GM19193 (cell line): ENCODE results near the gene IRF2BPL.
A peak's percentile ranks its signal among the peaks of the same experiment; 100 is the strongest.

Experiments
- POLR2A ChIP-seq: IDR thresholded peaks from 4 replicates; pipeline ENCODE4 v1.6.1; 2011; ENCODE audit not compliant: insufficient read depth, insufficient read length; ENCODE audit errors: extremely low read depth

IRF2BPL gene

GRCh38 chr14:77028384-77029231 lies at the start of gene IRF2BPL:
Gene IRF2BPL (minus strand): TSS chr14:77028708. CDS start chr14:77027792, 916 bp downstream.
- TF ChIP-seq POLR2A = peak; percentile 91

DNA sequence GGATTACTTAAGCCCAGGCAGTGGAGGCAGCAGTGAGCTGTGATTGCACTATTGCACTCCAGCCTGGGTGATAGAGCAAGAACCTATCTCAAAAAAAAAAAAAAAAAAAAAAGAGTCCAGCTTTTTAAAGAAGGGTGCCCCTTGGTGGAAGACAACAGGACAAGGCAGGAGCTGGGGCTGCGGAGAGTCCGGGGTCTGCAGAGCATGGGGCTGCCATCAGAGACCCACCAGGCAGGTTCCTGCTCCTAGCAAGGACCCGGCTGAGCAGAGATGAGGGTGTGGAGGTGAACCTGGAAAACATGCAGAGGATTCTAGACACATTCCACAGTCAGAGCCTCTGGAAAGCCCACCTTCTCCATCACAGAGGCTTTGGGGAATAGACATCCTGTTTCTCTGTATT lies 48.5 kb upstream of the IRF2BPL start:
- TF ChIP-seq POLR2A = no peak

- no peak for TF ChIP-seq POLR2A
Observed at GRCh38 chr14:77076113-77076631, 47.7 kb upstream of the IRF2BPL start.

GRCh38 chr14:77074969-77075368 lies 46.5 kb upstream of the IRF2BPL start:
- TF ChIP-seq POLR2A = no peak

- no peak for TF ChIP-seq POLR2A
Observed at GRCh38 chr14:77071938-77072388, 43.5 kb upstream of the IRF2BPL start.

- no peak for TF ChIP-seq POLR2A
Observed at GRCh38 chr14:77069551-77069950, 41.0 kb upstream of the IRF2BPL start.

- no peak for TF ChIP-seq POLR2A
Observed at GRCh38 chr14:77068517-77069200, 40.2 kb upstream of the IRF2BPL start.

DNA sequence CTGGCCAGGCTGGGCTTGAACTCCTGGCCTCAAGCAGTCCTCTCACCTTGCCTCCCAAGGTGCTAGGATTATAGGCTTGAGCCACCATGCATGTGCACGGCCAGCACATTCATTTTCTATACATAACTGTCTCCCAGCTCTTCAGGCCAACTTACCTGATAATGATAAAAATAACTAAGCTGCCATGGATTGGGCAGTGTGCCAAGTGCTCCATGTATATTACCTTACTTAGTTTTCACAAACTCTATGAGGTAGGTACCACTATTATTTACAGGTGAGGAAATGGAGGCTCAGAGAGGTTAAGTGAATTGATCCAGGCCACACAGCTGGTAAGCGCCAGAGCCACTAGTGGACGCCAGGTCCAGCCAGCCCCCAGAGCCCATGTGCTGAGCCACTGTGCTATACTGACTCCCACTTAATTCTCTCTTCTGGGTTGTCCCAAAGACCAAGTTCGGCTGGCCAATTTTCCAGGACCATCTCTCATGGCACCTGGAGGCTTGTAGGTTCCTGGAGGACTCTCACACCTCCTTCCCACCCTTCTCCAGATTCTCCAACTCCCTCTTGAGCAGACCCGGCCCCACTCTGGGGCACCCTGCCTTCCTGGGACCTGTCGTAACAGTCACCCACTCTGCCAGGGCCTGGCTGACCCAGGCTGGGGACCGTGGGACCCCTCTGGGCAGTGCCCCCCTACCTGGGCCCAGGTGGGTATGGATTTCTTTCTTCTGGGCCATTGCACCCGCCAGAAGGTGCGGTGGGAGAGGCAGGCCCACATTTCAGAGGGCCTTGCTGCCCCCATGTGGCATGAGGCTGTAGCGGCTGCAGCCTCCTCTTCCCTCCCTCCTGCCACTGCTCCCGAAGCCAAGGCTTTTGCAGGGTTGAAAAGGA lies 39.4 kb upstream of the IRF2BPL start:
- no peak for TF ChIP-seq POLR2A

GRCh38 chr14:77066578-77067172 lies 38.2 kb upstream of the IRF2BPL start:
- no peak for TF ChIP-seq POLR2A

DNA sequence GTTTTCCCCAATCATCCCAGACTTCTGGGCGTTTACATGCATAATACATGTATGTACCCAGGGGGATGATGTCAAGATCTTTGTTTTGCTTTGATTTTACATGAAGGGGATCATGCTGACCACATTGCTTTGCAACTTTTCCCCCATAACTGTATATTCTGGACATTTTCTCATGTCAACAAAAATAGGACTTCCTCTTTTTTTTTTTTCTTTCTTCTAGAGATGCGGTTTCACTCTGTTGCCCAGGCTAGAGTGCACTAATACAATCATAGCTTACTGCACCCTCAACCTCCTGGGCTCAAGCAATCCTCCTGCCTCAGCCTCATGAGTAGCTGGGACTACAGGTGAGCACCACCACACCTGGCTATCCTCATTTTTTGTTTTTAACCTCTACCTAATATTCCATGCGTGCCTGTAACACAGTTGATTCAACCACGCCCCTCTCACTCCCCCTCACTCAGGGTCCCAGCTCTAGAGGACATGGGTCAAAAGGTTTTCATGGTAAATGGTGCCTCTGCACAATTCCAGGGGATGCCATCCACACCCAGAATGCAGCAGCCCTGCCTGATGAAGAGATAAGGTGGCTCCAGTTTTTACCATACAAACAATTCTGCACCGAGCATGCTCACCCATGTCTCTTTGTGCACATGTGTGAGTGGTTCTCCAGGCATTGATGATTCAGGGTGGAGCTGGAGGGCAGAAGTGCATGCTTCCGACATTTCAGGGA lies 37.5 kb upstream of the IRF2BPL start:
- TF ChIP-seq POLR2A = no peak

DNA sequence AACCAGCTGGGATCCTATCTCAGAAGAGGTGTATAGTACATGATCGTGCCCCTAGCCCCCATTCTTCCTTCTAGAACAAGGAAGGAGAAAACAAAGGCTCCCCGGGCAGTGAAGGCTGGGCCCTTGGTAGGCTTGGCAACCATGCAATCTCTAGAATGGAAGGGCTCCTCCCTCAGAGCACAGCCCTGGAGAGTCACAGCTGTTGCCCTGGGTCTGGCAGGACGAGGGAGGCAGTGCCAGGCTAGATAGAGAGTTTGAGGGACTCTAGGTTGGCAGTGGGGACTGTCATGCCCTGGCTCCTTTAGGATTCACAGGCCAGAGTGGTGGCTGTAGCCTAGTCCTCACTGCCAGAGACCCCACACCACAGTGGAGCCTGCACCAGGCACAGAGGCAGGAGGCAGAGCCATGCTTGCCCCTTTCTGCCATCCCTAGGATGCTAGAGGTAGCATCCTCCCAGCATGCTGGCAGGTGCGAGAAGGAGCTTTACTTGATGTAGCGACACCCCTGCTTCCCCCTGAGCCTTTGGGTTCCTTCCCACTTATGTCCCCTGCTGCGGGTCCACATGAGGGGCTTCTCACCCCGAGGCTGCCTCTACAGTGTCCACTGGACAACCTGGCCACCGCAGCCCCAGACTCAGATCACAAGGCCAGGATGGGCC lies 36.1 kb upstream of the IRF2BPL start:
- no peak for TF ChIP-seq POLR2A

DNA sequence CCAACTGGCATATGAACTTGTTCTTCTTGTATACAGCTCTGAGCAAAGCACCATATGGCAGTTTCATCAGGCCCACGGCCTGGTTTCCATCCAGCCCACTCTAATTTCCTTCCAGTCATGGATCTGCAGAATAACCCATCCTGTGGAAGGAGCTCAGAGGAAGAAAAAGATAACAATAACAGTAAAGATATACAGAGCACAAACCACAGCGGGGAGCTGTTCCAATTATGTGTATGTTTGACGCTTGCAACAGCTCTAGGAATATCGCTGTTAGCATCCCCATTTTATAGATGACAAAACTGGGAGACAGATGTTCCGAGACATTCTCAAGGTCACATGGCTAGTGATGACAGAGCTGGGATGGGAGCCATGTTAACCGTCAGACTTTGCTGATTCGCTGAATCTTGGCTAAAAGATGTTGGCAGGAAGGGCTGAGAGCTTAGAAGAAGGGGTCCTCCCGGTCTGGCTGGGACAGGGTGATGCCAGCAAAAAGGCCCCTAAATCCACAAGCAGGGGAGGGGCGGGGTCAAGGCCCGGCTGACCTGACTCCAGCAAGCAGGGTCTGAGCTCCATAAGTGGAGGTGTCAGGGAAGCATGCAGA lies 35.2 kb upstream of the IRF2BPL start:
- no peak for TF ChIP-seq POLR2A

DNA sequence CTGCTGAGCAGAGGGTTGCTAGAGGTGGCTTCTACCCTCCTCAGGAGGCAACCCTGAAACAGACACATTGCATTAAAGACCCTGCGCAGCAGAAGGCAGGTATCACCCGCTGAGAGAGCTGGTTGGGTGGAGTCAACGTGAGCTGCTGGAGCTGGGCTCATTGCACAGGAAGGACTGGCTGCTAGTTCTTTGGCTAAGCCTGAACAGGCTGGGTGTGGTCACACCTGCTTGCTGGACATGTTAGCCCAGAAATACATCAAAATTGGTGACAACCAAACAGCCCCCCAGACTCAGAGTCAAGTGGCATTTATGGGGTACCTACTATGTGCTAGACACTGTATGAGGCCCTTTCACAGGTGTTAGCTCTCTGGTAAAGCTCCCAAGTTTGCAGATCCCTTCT lies 33.8 kb upstream of the IRF2BPL start:
- no peak for TF ChIP-seq POLR2A

GRCh38 chr14:77061630-77062257 lies 33.2 kb upstream of the IRF2BPL start:
- TF ChIP-seq POLR2A = no peak
